B cell (primary cell): ENCODE results near the gene PDE4B. TPM values are rescaled to one million over a fixed set of nuclear protein-coding genes. Genes with fewer than 3 reads are reported as not detected.

Experiments used
- ATAC-seq: fragments of 200-7000 bp; cut with Tn5 transposase; one replicate; pipeline ENCODE4 v1.10.0; 2021; ENCODE audit warnings: low read depth, mild to moderate bottlenecking, moderate number of reproducible peaks, moderate library complexity
- CTCF ChIA-PET: fragments of 350-600 bp; sonication (Branson Sonifier 250); formaldehyde crosslinking; loops from one replicate; lab custom pipeline; 2021; ENCODE audit warnings: antibody characterized with exemption, inconsistent platforms; lab: Charles Lee
- POLR2A ChIA-PET: fragments of 350-600 bp; sonication (Branson Sonifier 250); formaldehyde crosslinking; loops from one replicate; lab custom pipeline; 2021; ENCODE audit warnings: antibody characterized with exemption; lab: Charles Lee
- DNase-seq: peaks from one replicate; pipeline ENCODE4 v3.0.0; 2013
- H2AFZ ChIP-seq: 2 replicates; pipeline ENCODE4 v1.6.1; 2012; ENCODE audit warnings: mild to moderate bottlenecking, low read depth, low read length; ENCODE audit not compliant: insufficient read depth, poor library complexity, severe bottlenecking
- H3K27ac ChIP-seq, 2 donors: 1 replicate in 1 of 2; 2 replicates in 1 of 2; pipeline ENCODE4 v1.5.1; 2012 to 2013; ENCODE audit warnings: low read length in 2 of 2, mild to moderate bottlenecking in 2 of 2, moderate library complexity in 1 of 2
- H3K27me3 ChIP-seq, 4 experiments: fragments of 200-600 bp in 1 of 4; sonication (generic) in 1 of 4; replicated peaks in 1 of 4; 1 replicate in 2 of 4; 2 replicates in 2 of 4; pipeline versions ENCODE4 v1.6.1 to v1.7.0; 2013 to 2016; ENCODE audit warnings: low read length in 3 of 4, mild to moderate bottlenecking in 2 of 4, mixed read lengths in 1 of 4, moderate library complexity in 1 of 4; ENCODE audit not compliant: insufficient read depth in 4 of 4, control insufficient read depth in 3 of 4; ENCODE audit errors: control extremely low read depth in 1 of 4
- H3K36me3 ChIP-seq, 2 experiments: replicated peaks in 1 of 2; 1 replicate in 1 of 2; 2 replicates in 1 of 2; pipeline versions ENCODE4 v1.6.1 to v1.7.1; 2013; ENCODE audit warnings: low read length in 1 of 2; ENCODE audit not compliant: insufficient read depth in 2 of 2, control insufficient read depth in 1 of 2; ENCODE audit errors: control extremely low read depth in 1 of 2, extremely low read depth in 1 of 2
- H3K4me1 ChIP-seq, 2 donors: fragments of 200-600 bp in 1 of 2; sonication (generic) in 1 of 2; 1 replicate in 1 of 2; 2 replicates in 1 of 2; pipeline versions ENCODE4 v1.5.1 to v1.6.1; 2013 to 2017; ENCODE audit warnings: low read length in 2 of 2; ENCODE audit not compliant: control insufficient read depth in 2 of 2, insufficient read depth in 2 of 2
- H3K4me2 ChIP-seq: replicated peaks from 2 replicates; pipeline ENCODE3; 2012; ENCODE audit warnings: mild to moderate bottlenecking, low read depth, low read length; ENCODE audit not compliant: poor library complexity, severe bottlenecking
- H3K4me3 ChIP-seq, 5 experiments: fragments of 200-600 bp in 1 of 5; sonication (generic) in 1 of 5; 1 replicate in 3 of 5; 2 replicates in 2 of 5; pipeline versions ENCODE4 v1.5.1 to v1.7.0; 2011 to 2016; ENCODE audit warnings: low read length in 4 of 5, mild to moderate bottlenecking in 4 of 5, low read depth in 2 of 5, control low read depth in 1 of 5, moderate library complexity in 1 of 5; ENCODE audit not compliant: insufficient read depth in 1 of 5; ENCODE audit errors: control extremely low read depth in 1 of 5, extremely low read depth in 1 of 5
- H3K79me2 ChIP-seq: fragments of 200-600 bp; sonication (generic); one replicate; pipeline ENCODE4 v1.6.0; 2016; ENCODE audit warnings: low read length; ENCODE audit not compliant: control insufficient read depth, insufficient read depth
- H3K9ac ChIP-seq: fragments of 200-600 bp; sonication (generic); 2 replicates; pipeline ENCODE4 v1.6.1; 2017; ENCODE audit warnings: mild to moderate bottlenecking, low read length, moderate library complexity
- H3K9me3 ChIP-seq, 3 donors: one replicate each; pipeline versions ENCODE4 v1.6.1 to v1.7.1; 2013; ENCODE audit warnings: low read length in 2 of 3; ENCODE audit not compliant: control insufficient read depth in 2 of 3, insufficient read depth in 1 of 3; ENCODE audit errors: control extremely low read depth in 1 of 3
- H4K20me1 ChIP-seq: 2 replicates; pipeline ENCODE4 v1.6.0; 2012; ENCODE audit warnings: mild to moderate bottlenecking, low read length; ENCODE audit not compliant: insufficient read depth, control insufficient read depth, poor library complexity, severe bottlenecking
- H3K27ac Mint-ChIP-seq: one replicate; pipeline ENCODE4 v1.8.0; 2021; ENCODE audit warnings: mixed read lengths
- H3K27me3 Mint-ChIP-seq: one replicate; pipeline ENCODE4 v1.8.0; 2021; ENCODE audit warnings: mixed read lengths
- H3K4me1 Mint-ChIP-seq: one replicate; pipeline ENCODE4 v1.8.0; 2021; ENCODE audit warnings: mixed read lengths
- H3K4me3 Mint-ChIP-seq: one replicate; pipeline ENCODE4 v1.8.0; 2021; ENCODE audit warnings: mixed read lengths
- H3K9me3 Mint-ChIP-seq: one replicate; pipeline ENCODE4 v1.8.0; 2022; ENCODE audit warnings: mixed read lengths; ENCODE audit not compliant: insufficient read depth
- CTCF ChIP-seq: fragments of 200-600 bp; IDR thresholded peaks from one replicate; pipeline ENCODE4 v1.8.0; 2022; ENCODE audit warnings: antibody characterized with exemption, mild to moderate bottlenecking
- EZH2 ChIP-seq: IDR thresholded peaks from 2 replicates; pipeline ENCODE4 v1.6.1; 2012; ENCODE audit warnings: borderline replicate concordance, low read depth, mild to moderate bottlenecking, moderate library complexity, low read length; ENCODE audit not compliant: insufficient read depth, poor library complexity, severe bottlenecking
- WGBS: methylation state at CpG from one replicate; pipeline ENCODE4 v1.1.5; 2013; ENCODE audit warnings: missing lambda C conversion rate; ENCODE audit not compliant: insufficient coverage; 5-methylcytosine and 5-hydroxymethylcytosine counted together
- intact Hi-C: fragments of 100-400 bp; cut with micrococcal nuclease; formaldehyde crosslinking; loops from one replicate; pipeline ENCODE4 v1.10.0; 2022
- polyA plus RNA-seq: library from polyadenylated mRNA; depleted of rRNA; stranded (reverse); fragments of >200 nt; gene quantifications from 2 replicates; pipeline ENCODE4 v1.2.3, GENCODE V29; 2012
- total RNA-seq, 2 donors: library from RNA; stranded (reverse); fragments of 120-200 nt in 1 of 2; gene quantifications; 1 replicate in 1 of 2; 2 replicates in 1 of 2; pipeline versions ENCODE4 v1.2.3 to v1.2.4, GENCODE V29; 2013 to 2022

The PDE4B gene
- total and polyA plus RNA-seq, 2 donors (not counting 1 experiment from before 2014, with no cell fraction given), result 63.7 to 242 TPM

DNA sequence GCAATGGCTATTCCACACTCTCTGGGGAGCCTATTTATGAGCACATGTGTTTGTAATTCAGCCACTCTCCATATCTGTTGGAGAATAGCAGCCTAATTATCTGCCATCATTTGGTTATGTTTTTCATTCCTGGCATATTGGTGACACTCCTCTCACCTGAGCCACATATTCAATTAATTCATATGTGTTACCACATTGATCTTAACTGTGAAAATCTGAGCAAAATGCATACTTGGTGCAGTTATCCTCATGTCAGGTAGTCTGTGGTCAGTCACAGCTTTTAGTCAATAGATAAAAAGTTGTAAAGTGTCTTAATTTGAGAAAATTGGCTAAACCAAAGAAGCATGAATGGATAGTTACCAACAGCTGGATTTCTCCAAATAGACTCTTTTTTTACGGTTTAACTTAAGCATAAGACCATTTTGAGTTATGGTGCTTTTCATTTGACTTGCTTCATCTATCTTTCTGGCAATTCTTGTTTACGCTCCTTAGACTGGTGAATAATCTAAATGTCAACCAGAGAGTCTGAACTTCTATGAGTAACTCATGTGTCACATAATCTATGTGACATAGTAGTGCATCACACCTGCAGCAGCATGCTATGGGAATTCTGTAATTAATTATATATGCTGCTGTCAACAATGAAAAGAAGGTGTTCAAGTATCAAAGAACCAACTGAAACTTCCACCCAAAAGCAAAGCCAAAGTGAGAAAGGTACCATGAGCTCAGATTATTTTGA, 553.5 kb downstream of the PDE4B start:
- H4K20me1 ChIP-seq, result peaks cover 20% of the 10 kb centered on the region
- H3K4me3 Mint-ChIP-seq, result peak overlapping the region; percentile 73
- H3K4me1 Mint-ChIP-seq, result peaks cover 90% of the 10 kb centered on the region
- H3K9me3 ChIP-seq, result no peaks in the 10 kb centered on the region
- intact Hi-C loops, result loop anchor here (1.0 kb wide), 1 partner anchor 93 kb away; no protein-coding TSS in a partner anchor
- H3K9ac ChIP-seq, result peak overlapping the region; percentile 12
- no peak for DNase-seq
- no peak overlapping the region for H2AFZ ChIP-seq
- no peak for ATAC-seq
- peak overlapping the region; percentile 38 for H3K4me2 ChIP-seq
- peaks cover 74 to 90% of the 10 kb centered on the region in 2 donors for H3K4me1 ChIP-seq
- H3K27me3 Mint-ChIP-seq, result no peaks in the 10 kb centered on the region
- no peaks in the 10 kb centered on the region for H3K27me3 ChIP-seq
- ChIA-PET POLR2A (interaction anchor here (0.7 kb wide), 1 partner anchor 92 kb away, joined by 3 read pairs; no protein-coding TSS in a partner anchor), CTCF (interaction anchor here (1.2 to 6.9 kb wide), 8 partner anchors 10 to 99 kb away, joined by 4 to 60 read pairs (median 6); no protein-coding TSS in a partner anchor)
- no peaks in the 10 kb centered on the region for H3K9me3 Mint-ChIP-seq
- H3K27ac ChIP-seq, result peak overlapping the region in 1 of 2 donors; percentile 87
- H3K79me2 ChIP-seq, result peaks cover 97% of the 10 kb centered on the region
- peaks cover 2 to 11% of the 10 kb centered on the region in 2 experiments for H3K36me3 ChIP-seq
- no peak for TF ChIP-seq CTCF
- no peak for TF ChIP-seq EZH2
- H3K4me3 ChIP-seq, result peak overlapping the region in 1 of 5 experiments; percentile 7
- peak overlapping the region; percentile 61 for H3K27ac Mint-ChIP-seq
- WGBS, result no CpG with 5 or more reads among the region's 2 CpGs

DNA sequence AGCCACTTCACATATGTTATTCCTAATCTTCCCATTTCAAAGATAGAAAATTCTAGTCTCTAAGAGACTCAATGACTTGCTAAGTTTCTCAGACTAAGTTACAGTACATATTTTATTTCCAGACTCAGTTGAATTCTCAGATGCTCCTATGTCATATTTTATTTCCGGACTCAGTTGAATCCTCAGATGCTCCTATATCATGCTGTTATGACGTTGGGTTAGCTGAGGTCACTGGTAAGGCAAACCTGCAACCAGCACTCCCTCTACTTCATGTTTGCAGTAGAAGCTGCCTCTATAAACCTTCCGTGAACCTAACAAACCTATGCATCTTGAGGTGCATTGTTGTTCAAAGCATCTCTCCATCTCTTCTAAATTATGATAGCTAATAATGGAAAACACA, 554.2 kb downstream of the PDE4B start:
- Mint-ChIP-seq H3K4me3 (peak overlapping the region; percentile 73), H3K27ac (peak overlapping the region; percentile 53), H3K27me3 (no peaks in the 10 kb centered on the region), H3K4me1 (peaks cover 90% of the 10 kb centered on the region), H3K9me3 (no peaks in the 10 kb centered on the region)
- intact Hi-C loops, result loop anchor here (1.0 kb wide), 2 partner anchors 8 to 94 kb away; no protein-coding TSS in a partner anchor
- CTCF ChIA-PET, result interaction anchor here (1.0 to 6.9 kb wide), 12 partner anchors 9 to 387 kb away, joined by 3 to 60 read pairs (median 4); no protein-coding TSS in a partner anchor
- Histone ChIP-seq H3K4me2 (peak overlapping the region; percentile 38), H3K36me3 (peaks cover 0 to 11% of the 10 kb centered on the region in 2 experiments), H3K4me1 (peaks cover 76 to 90% of the 10 kb centered on the region in 2 donors), H4K20me1 (peaks cover 20% of the 10 kb centered on the region), H3K9me3 (no peaks in the 10 kb centered on the region), H3K9ac (no peak overlapping the region), H3K79me2 (peaks cover 97% of the 10 kb centered on the region), H3K27ac (peak overlapping the region in 1 of 2 donors; percentile 87), H3K4me3 (no peak overlapping the region), H3K27me3 (no peaks in the 10 kb centered on the region), H2AFZ (no peak overlapping the region)
- no peak for ATAC-seq
- TF ChIP-seq CTCF, result no peak
- TF ChIP-seq EZH2, result no peak
- WGBS, result 100% methylated on average over 1 of the region's 3 CpGs
- POLR2A ChIA-PET, result interaction anchor here (0.7 kb wide), 1 partner anchor 93 kb away, joined by 3 read pairs; no protein-coding TSS in a partner anchor
- DNase-seq, result no peak
